GM19463 (cell line): Measurements from ENCODE around the gene POP7.
"Not testable (repeated sequence)": the region's sequence is repeated elsewhere in the genome, so short reads cannot be mapped to it uniquely, and the experiment has no call there.

ENCODE experiments used
- ATAC-seq: cut with Tn5 transposase; IDR thresholded peaks from one replicate; pipeline ENCODE4 v1.9.1; 2021; ENCODE audit warnings: mild to moderate bottlenecking, moderate library complexity; ENCODE audit not compliant: unreplicated experiment

The POP7 gene

GRCh38 chr7:100691676-100692577 is 14.0 kb upstream of the POP7 start:
- ATAC-seq, result peak; percentile 48

GRCh38 chr7:100692578-100692961 is 13.4 kb upstream of the POP7 start:
- ATAC-seq, result no peak

GRCh38 chr7:100693312-100694097 is 12.4 kb upstream of the POP7 start:
- ATAC-seq, result peak; percentile 4

GRCh38 chr7:100694098-100694745 is 11.7 kb upstream of the POP7 start, which contains the start of gene GIGYF1:
GIGYF1 (minus strand) TSS chr7:100694250; CDS start chr7:100688238, 6,012 bp downstream.
- ATAC-seq, result peak; percentile 43

GRCh38 chr7:100696123-100696521 is 9.8 kb upstream of the POP7 start:
- no peak for ATAC-seq

GRCh38 chr7:100699018-100699417 is 6.9 kb upstream of the POP7 start:
- ATAC-seq, result no peak

- not testable (repeated sequence) for ATAC-seq
Measured at GRCh38 chr7:100701089-100701488, 4.8 kb upstream of the POP7 start.

- peak; percentile 56 for ATAC-seq
Measured at GRCh38 chr7:100705320-100705752, 585 bp upstream of the POP7 start.

- no peak for ATAC-seq
Measured at GRCh38 chr7:100706672-100707311, 871 bp downstream of the POP7 start.

- no peak for ATAC-seq
Measured at GRCh38 chr7:100708395-100708794, 2.5 kb downstream of the POP7 start.

GRCh38 chr7:100710452-100710851 is 4.5 kb downstream of the POP7 start:
- no peak for ATAC-seq

- ATAC-seq, result no peak
Measured at GRCh38 chr7:100711369-100711768, 5.4 kb downstream of the POP7 start.

GRCh38 chr7:100714725-100715124 is 8.8 kb downstream of the POP7 start:
- no peak for ATAC-seq

GRCh38 chr7:100717073-100717472 is 11.2 kb downstream of the POP7 start:
- not testable (repeated sequence) for ATAC-seq

GRCh38 chr7:100719523-100720278 is 13.8 kb downstream of the POP7 start:
- ATAC-seq, result no peak

- ATAC-seq, result no peak
Measured at GRCh38 chr7:100720279-100720670, 14.4 kb downstream of the POP7 start, which contains the start of gene EPO. EPO (plus strand) TSS chr7:100720468; CDS start chr7:100720981, 513 bp downstream.

GRCh38 chr7:100720671-100721504 is 15.0 kb downstream of the POP7 start:
- no peak for ATAC-seq

- ATAC-seq, result no peak
Measured at GRCh38 chr7:100721505-100721812, 15.5 kb downstream of the POP7 start.
